ENCODE measurements around the gene CCDC6.

The CCDC6 gene

GRCh38 chr10:59901470-59901869 lies 4.9 kb downstream of the CCDC6 start:
- TF ChIP-seq CTCF (IDR thresholded peaks at IDR 0.05; ENCODE audit: insufficient read depth, low read depth, low read length, missing control alignments): no peak
- DNase-seq (ENCODE audit: low read depth): no peak
- H3K4me3 ChIP-seq (ENCODE audit: low read depth, low read length): no peak overlapping the region

GRCh38 chr10:59900048-59900727 lies 6.2 kb downstream of the CCDC6 start:
- TF ChIP-seq CTCF (IDR thresholded peaks at IDR 0.05; ENCODE audit: insufficient read depth, low read depth, low read length, missing control alignments): no peak
- no peak for DNase-seq (ENCODE audit: low read depth)
- no peak overlapping the region for H3K4me3 ChIP-seq (ENCODE audit: low read depth, low read length)

- no peak for DNase-seq (ENCODE audit: low read depth)
- TF ChIP-seq CTCF (IDR thresholded peaks at IDR 0.05; ENCODE audit: insufficient read depth, low read depth, low read length, missing control alignments): no peak
- no peak overlapping the region for H3K4me3 ChIP-seq (ENCODE audit: low read depth, low read length)
Measured at GRCh38 chr10:59898125-59898835, 8.1 kb downstream of the CCDC6 start.

- DNase-seq (ENCODE audit: low read depth): no peak
- TF ChIP-seq CTCF (IDR thresholded peaks at IDR 0.05; ENCODE audit: insufficient read depth, low read depth, low read length, missing control alignments): no peak
- H3K4me3 ChIP-seq (ENCODE audit: low read depth, low read length): no peak overlapping the region
Measured at GRCh38 chr10:59896191-59896590, 10.2 kb downstream of the CCDC6 start.

GRCh38 chr10:59895629-59896116 lies 10.7 kb downstream of the CCDC6 start:
- DNase-seq (ENCODE audit: low read depth): no peak
- TF ChIP-seq CTCF (IDR thresholded peaks at IDR 0.05; ENCODE audit: insufficient read depth, low read depth, low read length, missing control alignments): no peak
- no peak overlapping the region for H3K4me3 ChIP-seq (ENCODE audit: low read depth, low read length)

- no peak for DNase-seq (ENCODE audit: low read depth)
- no peak for TF ChIP-seq CTCF (IDR thresholded peaks at IDR 0.05; ENCODE audit: insufficient read depth, low read depth, low read length, missing control alignments)
Measured at GRCh38 chr10:59894114-59894513, 12.2 kb downstream of the CCDC6 start.

More at GRCh38 chr10:59894114-59894513, 12.2 kb downstream of the CCDC6 start:
- H3K4me3 ChIP-seq (ENCODE audit: low read depth, low read length): no peak overlapping the region
